HCT116 (cell line): ENCODE data around the gene PPP1R14C. TPM values are rescaled to one million over a fixed set of nuclear protein-coding genes. Genes with fewer than 3 reads are reported as not detected.

ENCODE experiments used
- ATAC-seq: fragments of 200-7000 bp; cut with Tn5 transposase; 2 replicates; pipeline ENCODE4 v1.9.1; 2020; ENCODE audit warnings: mild to moderate bottlenecking, moderate library complexity
- BruUV-seq: library from RNA; stranded (reverse); fragments of 400-500 nt; replicated peaks from 2 replicates; lab custom pipeline; 2021; lab: Mats Ljungman, UMichigan
- CTCF ChIA-PET: fragments of 300-600 bp; sonication (Branson Sonifier 250); formaldehyde crosslinking; loops from one replicate; lab custom pipeline; 2021; ENCODE audit warnings: antibody characterized with exemption; lab: Charles Lee
- POLR2A ChIA-PET: fragments of 300-600, 350-600 bp; sonication (Branson Sonifier 250); formaldehyde crosslinking; loops from one replicate; lab custom pipeline; 2021; ENCODE audit warnings: antibody characterized with exemption; lab: Charles Lee
- RAD21 ChIA-PET, 2 experiments: fragments of 300-600 bp; sonication (Branson Sonifier 250); formaldehyde crosslinking; loops; one replicate each; lab custom pipeline; 2023; ENCODE audit warnings: low total read pairs in 2 of 2; ENCODE audit not compliant: uncharacterized antibody in 2 of 2, unreplicated experiment in 2 of 2, low non-redundant PET in 1 of 2; lab: Charles Lee
- DNase-seq: peaks from one replicate; pipeline ENCODE4 v3.0.0-alpha.2; 2010; ENCODE audit warnings: low read depth, low spot score
- H2AFZ ChIP-seq: fragments of 200-600 bp; shearing (Covaris generic), sonication (generic); 2 replicates; pipeline ENCODE4 v1.6.1; 2017; ENCODE audit warnings: low read depth, mixed run types, mixed read lengths, antibody characterized with exemption, low read length; ENCODE audit not compliant: poor library complexity, severe bottlenecking
- H3K27ac ChIP-seq: 2 replicates; pipeline ENCODE4 v1.5.1; 2012; ENCODE audit warnings: low read depth, low read length
- H3K27me3 ChIP-seq: fragments of 200-600 bp; sonication (generic); 2 replicates; pipeline ENCODE4 v1.6.1; 2016; ENCODE audit warnings: mixed run types, low read length, mixed read lengths; ENCODE audit not compliant: insufficient read depth
- H3K36me3 ChIP-seq, 2 experiments: fragments of 200-500 bp in 1 of 2; fragments of 200-600 bp in 1 of 2; sonication (Bioruptor generic) in 1 of 2; sonication (generic) in 1 of 2; 2 replicates each; pipeline versions ENCODE4 v1.5.1 to v1.6.1; 2014 to 2016; ENCODE audit warnings: low read length in 2 of 2, inconsistent platforms in 1 of 2, mixed read lengths in 1 of 2, mixed run types in 1 of 2; ENCODE audit not compliant: insufficient read depth in 2 of 2, control insufficient read depth in 1 of 2
- H3K4me1 ChIP-seq, 2 experiments: fragments of 200-600 bp in 1 of 2; sonication (generic) in 1 of 2; 2 replicates each; pipeline versions ENCODE4 v1.5.1 to v1.6.1; 2012 to 2017; ENCODE audit warnings: low read length in 2 of 2, inconsistent platforms in 1 of 2, mild to moderate bottlenecking in 1 of 2, mixed read lengths in 1 of 2, mixed run types in 1 of 2, moderate library complexity in 1 of 2; ENCODE audit not compliant: insufficient read depth in 2 of 2, control insufficient read depth in 1 of 2
- H3K4me2 ChIP-seq: fragments of 200-600 bp; sonication (generic); 2 replicates; pipeline ENCODE4 v1.6.1; 2017; ENCODE audit warnings: mixed run types, low read length, mixed read lengths
- H3K4me3 ChIP-seq, 2 experiments: fragments of 200-600 bp in 1 of 2; sonication (generic) in 1 of 2; replicated peaks in 1 of 2; 2 replicates each; pipeline ENCODE4 v1.5.1; 2011 to 2016; ENCODE audit warnings: low read length in 2 of 2, control low read depth in 1 of 2, low read depth in 1 of 2, mild to moderate bottlenecking in 1 of 2, mixed read lengths in 1 of 2, mixed run types in 1 of 2
- H3K79me2 ChIP-seq: fragments of 200-600 bp; sonication (generic); 2 replicates; pipeline ENCODE4 v1.6.1; 2017; ENCODE audit warnings: mild to moderate bottlenecking, mixed run types, low read length, moderate library complexity, mixed read lengths; ENCODE audit not compliant: insufficient read depth
- H3K9ac ChIP-seq: fragments of 200-600 bp; sonication (generic); 2 replicates; pipeline ENCODE4 v1.6.1; 2016; ENCODE audit warnings: low read length, mixed read lengths
- H3K9me2 ChIP-seq: fragments of 200-600 bp; sonication (generic), shearing (Covaris generic); 2 replicates; pipeline ENCODE4 v1.6.1; 2017; ENCODE audit warnings: mixed run types, mild to moderate bottlenecking, moderate library complexity; ENCODE audit not compliant: insufficient read depth
- H3K9me3 ChIP-seq, 2 experiments: fragments of 200-500 bp in 1 of 2; fragments of 200-600 bp in 1 of 2; sonication (Bioruptor generic) in 1 of 2; sonication (generic) in 1 of 2; 2 replicates each; pipeline ENCODE4 v1.6.1; 2014 to 2017; ENCODE audit warnings: low read length in 2 of 2, mixed read lengths in 2 of 2, inconsistent platforms in 1 of 2, low read depth in 1 of 2, mild to moderate bottlenecking in 1 of 2, mixed run types in 1 of 2, moderate library complexity in 1 of 2; ENCODE audit not compliant: control insufficient read depth in 1 of 2, insufficient read depth in 1 of 2
- H4K20me1 ChIP-seq: fragments of 200-600 bp; sonication (generic), shearing (Covaris generic); 2 replicates; pipeline ENCODE4 v1.6.1; 2017; ENCODE audit warnings: mixed run types, mild to moderate bottlenecking, moderate library complexity; ENCODE audit not compliant: insufficient read depth
- CTCF ChIP-seq, 3 experiments: fragments of 200-600 bp in 1 of 3; sonication (generic) in 1 of 3; IDR thresholded peaks in 2 of 3; conservative IDR thresholded peaks in 1 of 3; 2 replicates each; pipeline ENCODE4 v1.5.1; 2012 to 2017; ENCODE audit warnings: low read depth in 2 of 3, low read length in 2 of 3, antibody characterized with exemption in 1 of 3, borderline replicate concordance in 1 of 3, control low read depth in 1 of 3, mild to moderate bottlenecking in 1 of 3, mixed read lengths in 1 of 3, mixed run types in 1 of 3, moderate library complexity in 1 of 3; ENCODE audit not compliant: insufficient read depth in 1 of 3
- EGR1 ChIP-seq: IDR thresholded peaks from 2 replicates; pipeline ENCODE4 v1.6.1; 2012; ENCODE audit warnings: low read depth
- ELF1 ChIP-seq: IDR thresholded peaks from 2 replicates; pipeline ENCODE4 v1.6.1; 2012; ENCODE audit warnings: low read depth, borderline replicate concordance
- JUND ChIP-seq: IDR thresholded peaks from 2 replicates; pipeline ENCODE4 v1.6.1; 2012
- MAX ChIP-seq: IDR thresholded peaks from 2 replicates; pipeline ENCODE4 v1.6.1; 2012
- REST ChIP-seq: IDR thresholded peaks from 2 replicates; pipeline ENCODE4 v1.6.1; 2012; ENCODE audit warnings: low read depth
- SP1 ChIP-seq: IDR thresholded peaks from 2 replicates; pipeline ENCODE4 v1.6.1; 2012; ENCODE audit warnings: low read depth
- YY1 ChIP-seq: IDR thresholded peaks from 2 replicates; pipeline ENCODE4 v1.6.1; 2011; ENCODE audit warnings: low read length, low read depth, moderate library complexity, mild to moderate bottlenecking; ENCODE audit not compliant: insufficient replicate concordance; ENCODE audit errors: extremely low read depth
- ZBTB33 ChIP-seq: IDR thresholded peaks from 2 replicates; pipeline ENCODE4 v1.6.1; 2011; ENCODE audit warnings: mild to moderate bottlenecking, low read length, moderate library complexity; ENCODE audit not compliant: insufficient replicate concordance; ENCODE audit errors: extremely low read depth
- ZFX ChIP-seq: fragments of 450-650 bp; IDR thresholded peaks from 2 replicates; pipeline ENCODE4 v1.6.1; 2017
- ZNF274 ChIP-seq: fragments of 200-500 bp; sonication (Bioruptor generic); IDR thresholded peaks from 2 replicates; pipeline ENCODE4 v1.6.1; 2014; ENCODE audit warnings: mild to moderate bottlenecking, low read depth, low read length, inconsistent platforms
- intact Hi-C: fragments of 100-400 bp; cut with micrococcal nuclease; formaldehyde crosslinking; loops from 2 replicates; pipeline ENCODE4 v1.10.0; 2022
- total RNA-seq: library from RNA; stranded (reverse); gene quantifications from one replicate; pipeline ENCODE4 v1.2.1, GENCODE V29; 2021; ENCODE audit not compliant: unreplicated experiment

Gene PPP1R14C
- total RNA-seq, 1 experiment from 2014 or later = 7.8 TPM

- Histone ChIP-seq H4K20me1 (no peaks in the 10 kb centered on the region), H3K27me3 (no peaks in the 10 kb centered on the region), H3K27ac (no peak overlapping the region), H3K79me2 (no peaks in the 10 kb centered on the region), H3K4me3 (peak overlapping the region in 1 of 2 experiments; percentile 1; a peak in 1 of 4 replicates), H3K4me1 (peaks cover 15 to 38% of the 10 kb centered on the region in 2 experiments), H2AFZ (no peak overlapping the region), H3K36me3 (no peaks in the 10 kb centered on the region), H3K9ac (no peak overlapping the region), H3K9me3 (no peaks in the 10 kb centered on the region), H3K9me2 (no peaks in the 10 kb centered on the region), H3K4me2 (peak overlapping the region; percentile 92)
- ChIA-PET RAD21 (no interaction called here), POLR2A (interaction anchor here (1.4 kb wide), 1 partner anchor 9 kb away, joined by 3 read pairs; no protein-coding TSS in a partner anchor), CTCF (interaction anchor here (1.4 kb wide), 1 partner anchor 74 kb away, joined by 4 read pairs; no protein-coding TSS in a partner anchor)
- BruUV-seq = no TSS peak
- intact Hi-C loops = loop anchor here (10.0 kb wide), 2 partner anchors 189 to 669 kb away; no protein-coding TSS in a partner anchor
- TF ChIP-seq ZFX = no peak
- TF ChIP-seq REST = no peak
- no peak for ATAC-seq
- no peak for DNase-seq
These were observed 2.6 kb downstream of the PPP1R14C start for GRCh38 chr6:150145427-150145826.

GRCh38 chr6:150145830-150146229 is 3.0 kb downstream of the PPP1R14C start:
- H3K9ac ChIP-seq = no peak overlapping the region
- no peak overlapping the region for H3K27ac ChIP-seq
- H3K36me3 ChIP-seq = no peaks in the 10 kb centered on the region
- ChIA-PET RAD21 (no interaction called here), CTCF (no interaction called here), POLR2A (no interaction called here)
- H3K4me1 ChIP-seq = peaks cover 15 to 38% of the 10 kb centered on the region in 2 experiments
- H3K79me2 ChIP-seq = no peaks in the 10 kb centered on the region
- no TSS peak for BruUV-seq
- peak overlapping the region; percentile 92 for H3K4me2 ChIP-seq
- DNase-seq (no peak), ATAC-seq (no peak)
- H4K20me1 ChIP-seq = no peaks in the 10 kb centered on the region
- intact Hi-C loops = loop anchor here (10.0 kb wide), 2 partner anchors 189 to 669 kb away; no protein-coding TSS in a partner anchor
- no peaks in the 10 kb centered on the region for H3K27me3 ChIP-seq
- H2AFZ ChIP-seq = no peak overlapping the region
- H3K9me2 ChIP-seq = no peaks in the 10 kb centered on the region
- no peaks in the 10 kb centered on the region for H3K9me3 ChIP-seq
- peak overlapping the region in 1 of 2 experiments; percentile 1; a peak in 1 of 4 replicates for H3K4me3 ChIP-seq
- TF ChIP-seq EGR1 (no peak), ELF1 (no peak), ZBTB33 (no peak), SP1 (0 out of 2 replicates have a peak, but pooled peaks have one; percentile 22), CTCF (IDR thresholded peaks at IDR 0.05 in 2 of 3, conservative IDR thresholded peaks at IDR 0.05 in 1 of 3; ENCODE audit: borderline replicate concordance in 1 of 3, insufficient read depth in 1 of 3, low read depth in 2 of 3, low read length in 2 of 3) (no peak), MAX (no peak), JUND (peak; percentile 55), YY1 (no peak), ZNF274 (no peak)
